ENCODE results near the gene PLCB1.

GRCh38 chr20:8287340-8287739 is 155.3 kb downstream of the PLCB1 start:
- TF ChIP-seq CTCF (IDR thresholded peaks at IDR 0.05) (no peak), POLR2A (IDR thresholded peaks at IDR 0.05; ENCODE audit: low read depth) (no peak), EP300 (IDR thresholded peaks at IDR 0.05) (no peak)

Data from esophagus muscularis mucosa (tissue), 4 donors.